Trophoblast cell (in vitro differentiated cells and primary cell): ENCODE results near the gene NCOR2.

ENCODE experiments used
- DNase-seq, 2 donors: peaks; one replicate each; pipeline ENCODE4 v3.0.0-alpha.2; 2016
- H2AFZ ChIP-seq: 2 replicates; pipeline ENCODE4 v1.6.1; 2013; ENCODE audit warnings: low read length, moderate library complexity, mild to moderate bottlenecking; ENCODE audit not compliant: insufficient read depth, poor library complexity
- H2AK5ac ChIP-seq: 2 replicates; pipeline ENCODE4 v1.6.1; 2013; ENCODE audit warnings: mild to moderate bottlenecking, low read length
- H2BK120ac ChIP-seq: 2 replicates; pipeline ENCODE4 v1.6.1; 2013; ENCODE audit warnings: low read length, mild to moderate bottlenecking, moderate library complexity; ENCODE audit not compliant: insufficient read depth, poor library complexity
- H2BK12ac ChIP-seq: 2 replicates; pipeline ENCODE4 v1.6.1; 2013; ENCODE audit warnings: mild to moderate bottlenecking, low read length, moderate library complexity
- H2BK5ac ChIP-seq: 2 replicates; pipeline ENCODE4 v1.6.1; 2013; ENCODE audit warnings: low read length, low read depth, moderate library complexity, mild to moderate bottlenecking; ENCODE audit not compliant: poor library complexity
- H3K14ac ChIP-seq: 2 replicates; pipeline ENCODE4 v1.6.1; 2013; ENCODE audit warnings: mild to moderate bottlenecking, low read length
- H3K18ac ChIP-seq: 2 replicates; pipeline ENCODE4 v1.6.1; 2013; ENCODE audit warnings: mild to moderate bottlenecking, low read length
- H3K23ac ChIP-seq: 2 replicates; pipeline ENCODE4 v1.6.1; 2013; ENCODE audit warnings: low read length
- H3K27ac ChIP-seq: 2 replicates; pipeline ENCODE4 v1.5.1; 2013; ENCODE audit warnings: low read depth, mild to moderate bottlenecking, inconsistent platforms, low read length, moderate library complexity
- H3K27me3 ChIP-seq: 2 replicates; pipeline ENCODE4 v1.6.1; 2013; ENCODE audit warnings: inconsistent platforms, mild to moderate bottlenecking, low read length, moderate library complexity; ENCODE audit not compliant: insufficient read depth
- H3K36me3 ChIP-seq, 2 experiments: 1 replicate in 1 of 2; 2 replicates in 1 of 2; pipeline ENCODE4 v1.6.1; 2013; ENCODE audit warnings: low read length in 2 of 2, mild to moderate bottlenecking in 2 of 2, moderate library complexity in 1 of 2; ENCODE audit not compliant: insufficient read depth in 2 of 2, control insufficient read depth in 1 of 2
- H3K4ac ChIP-seq: 2 replicates; pipeline ENCODE4 v1.6.1; 2013; ENCODE audit warnings: low read depth, mild to moderate bottlenecking, low read length, moderate library complexity
- H3K4me1 ChIP-seq, 2 experiments: 1 replicate in 1 of 2; 2 replicates in 1 of 2; pipeline ENCODE4 v1.6.1; 2013; ENCODE audit warnings: low read length in 2 of 2, mild to moderate bottlenecking in 2 of 2, moderate library complexity in 1 of 2; ENCODE audit not compliant: insufficient read depth in 2 of 2, control insufficient read depth in 1 of 2
- H3K4me2 ChIP-seq: 2 replicates; pipeline ENCODE4 v1.6.1; 2013; ENCODE audit warnings: inconsistent platforms, mild to moderate bottlenecking, low read length, moderate library complexity
- H3K4me3 ChIP-seq: 2 replicates; pipeline ENCODE4 v1.5.1; 2013; ENCODE audit warnings: mild to moderate bottlenecking, low read depth, low read length, inconsistent platforms
- H3K79me1 ChIP-seq: one replicate; pipeline ENCODE4 v1.6.1; 2013; ENCODE audit warnings: low read length
- H3K79me2 ChIP-seq: 2 replicates; pipeline ENCODE4 v1.6.1; 2013; ENCODE audit warnings: low read length, mild to moderate bottlenecking; ENCODE audit not compliant: control insufficient read depth, insufficient read depth, poor library complexity
- H3K9ac ChIP-seq: 2 replicates; pipeline ENCODE4 v1.6.1; 2013; ENCODE audit warnings: mild to moderate bottlenecking, low read length
- H3K9me3 ChIP-seq: 2 replicates; pipeline ENCODE4 v1.6.1; 2013; ENCODE audit warnings: low read depth, mild to moderate bottlenecking, control low read depth, inconsistent platforms, low read length; ENCODE audit not compliant: insufficient read depth
- H4K12ac ChIP-seq: 2 replicates; pipeline ENCODE4 v1.6.1; 2013; ENCODE audit warnings: low read depth, mild to moderate bottlenecking, low read length, moderate library complexity
- H4K8ac ChIP-seq: 2 replicates; pipeline ENCODE4 v1.6.1; 2013; ENCODE audit warnings: low read depth, mild to moderate bottlenecking, low read length, moderate library complexity
- H4K91ac ChIP-seq: one replicate; pipeline ENCODE4 v1.6.1; 2013; ENCODE audit warnings: low read depth, mild to moderate bottlenecking, low read length, moderate library complexity
- WGBS: extraction: QIAGEN DNeasy Blood & Tissue Kit; methylation state at CpG from one replicate; pipeline ENCODE4 v1.1.7; 2013; ENCODE audit warnings: missing lambda C conversion rate; ENCODE audit not compliant: insufficient read length, insufficient coverage; ENCODE audit errors: extremely low coverage; 5-methylcytosine and 5-hydroxymethylcytosine counted together

The NCOR2 gene

DNA sequence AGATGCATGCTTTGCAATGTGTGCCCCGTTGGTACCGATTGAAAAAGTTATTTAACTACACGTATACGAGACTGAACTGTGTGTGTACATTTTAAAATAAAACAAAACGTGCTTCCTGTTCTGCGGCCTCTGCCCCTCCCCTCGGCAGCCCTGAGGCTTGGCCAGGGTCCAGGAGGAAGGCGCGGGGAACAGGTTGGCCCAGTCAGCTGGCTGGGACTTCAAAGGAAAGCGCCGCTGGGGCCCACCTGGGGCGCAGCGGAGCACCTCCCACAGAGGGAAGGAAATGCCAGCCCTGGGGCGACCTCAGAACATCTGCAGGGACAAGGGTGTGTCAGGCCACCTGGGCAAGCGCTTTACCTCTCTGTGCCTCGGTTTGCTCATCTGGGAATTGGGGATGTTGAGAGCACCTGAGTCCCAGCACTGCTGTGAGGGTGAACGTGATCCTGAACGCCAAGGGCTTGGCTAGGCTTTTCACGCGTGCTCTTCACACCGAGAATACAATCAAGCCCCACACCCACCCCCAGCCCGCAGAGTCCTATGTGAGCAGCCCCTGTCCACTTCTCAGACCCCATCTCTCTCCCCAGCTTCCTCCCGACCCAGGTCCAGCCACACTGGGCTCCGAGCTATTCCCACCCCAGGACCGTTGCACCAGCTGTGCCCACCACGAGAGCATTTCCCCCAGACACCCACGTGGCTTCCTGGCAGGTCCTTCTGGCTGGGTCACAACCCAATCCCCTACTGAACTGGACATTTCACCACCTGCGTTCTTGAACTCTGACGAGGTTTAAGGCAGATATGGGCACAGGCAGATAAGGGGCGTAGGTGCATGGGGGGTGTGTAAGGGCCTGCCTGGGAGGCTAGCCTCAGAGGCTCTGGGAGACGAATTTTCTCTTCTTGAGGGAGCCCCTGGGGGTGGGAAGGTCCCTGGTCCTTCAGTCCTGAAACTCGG lies 41.9 kb upstream of the NCOR2 start:
- Histone ChIP-seq H4K91ac (no peak overlapping the region), H3K79me2 (no peaks in the 10 kb centered on the region), H3K27ac (no peak overlapping the region), H2BK12ac (no peak overlapping the region), H3K4ac (no peak overlapping the region), H3K9ac (no peak overlapping the region), H3K27me3 (no peaks in the 10 kb centered on the region), H2BK120ac (no peak overlapping the region), H4K12ac (no peak overlapping the region), H3K4me2 (no peak overlapping the region), H2AK5ac (no peak overlapping the region), H3K23ac (no peak overlapping the region), H2AFZ (no peak overlapping the region), H4K8ac (no peak overlapping the region), H3K14ac (no peak overlapping the region), H2BK5ac (no peak overlapping the region), H3K36me3 (no peaks in the 10 kb centered on the region), H3K4me3 (no peak overlapping the region), H3K4me1 (peaks cover 12 to 21% of the 10 kb centered on the region in 2 experiments), H3K9me3 (peaks cover 7% of the 10 kb centered on the region), H3K18ac (no peak overlapping the region), H3K79me1 (peaks cover 2% of the 10 kb centered on the region)
- DNase-seq = peak; percentile 91 to 94
- WGBS = no CpG with 5 or more reads among the region's 32 CpGs

DNA sequence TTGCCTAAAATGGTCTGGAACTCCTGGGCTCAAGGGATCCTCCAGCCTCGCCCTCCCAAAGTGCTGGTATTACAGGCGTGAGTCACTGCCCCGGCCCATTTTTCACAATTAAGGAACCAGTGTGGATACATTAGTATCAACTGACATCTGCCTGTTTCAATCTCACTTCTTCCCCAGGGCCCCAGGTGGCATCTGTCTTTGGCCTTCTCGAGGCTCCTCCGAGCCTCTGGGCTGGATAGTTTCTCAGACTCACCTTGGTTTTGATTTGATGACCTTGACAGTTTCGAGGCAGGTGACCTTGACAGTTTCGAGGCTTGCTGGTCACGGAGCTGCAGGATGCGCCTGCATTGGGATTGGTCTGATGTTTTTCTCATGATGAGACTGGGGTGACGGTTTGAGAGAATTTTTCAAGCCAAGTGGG lies 41.0 kb upstream of the NCOR2 start:
- H3K4me2 ChIP-seq = no peak overlapping the region
- no peak overlapping the region for H3K27ac ChIP-seq
- H2AK5ac ChIP-seq = no peak overlapping the region
- WGBS = no CpG with 5 or more reads among the region's 10 CpGs
- H3K79me2 ChIP-seq = no peaks in the 10 kb centered on the region
- H2BK12ac ChIP-seq = no peak overlapping the region
- no peak overlapping the region for H2BK120ac ChIP-seq
- H2AFZ ChIP-seq = no peak overlapping the region
- no peak overlapping the region for H3K14ac ChIP-seq
- H3K79me1 ChIP-seq = peaks cover 4% of the 10 kb centered on the region
- H4K91ac ChIP-seq = no peak overlapping the region
- H3K36me3 ChIP-seq = no peaks in the 10 kb centered on the region
- H3K9me3 ChIP-seq = peaks cover 5% of the 10 kb centered on the region
- no peak overlapping the region for H4K12ac ChIP-seq
- H4K8ac ChIP-seq = no peak overlapping the region
- H3K4ac ChIP-seq = no peak overlapping the region
- H3K18ac ChIP-seq = no peak overlapping the region
- H2BK5ac ChIP-seq = no peak overlapping the region
- H3K27me3 ChIP-seq = no peaks in the 10 kb centered on the region
- DNase-seq = peak; percentile 73 to 74
- no peak overlapping the region for H3K4me3 ChIP-seq
- H3K4me1 ChIP-seq = peaks cover 18 to 28% of the 10 kb centered on the region in 2 experiments
- no peak overlapping the region for H3K23ac ChIP-seq
- no peak overlapping the region for H3K9ac ChIP-seq

DNA sequence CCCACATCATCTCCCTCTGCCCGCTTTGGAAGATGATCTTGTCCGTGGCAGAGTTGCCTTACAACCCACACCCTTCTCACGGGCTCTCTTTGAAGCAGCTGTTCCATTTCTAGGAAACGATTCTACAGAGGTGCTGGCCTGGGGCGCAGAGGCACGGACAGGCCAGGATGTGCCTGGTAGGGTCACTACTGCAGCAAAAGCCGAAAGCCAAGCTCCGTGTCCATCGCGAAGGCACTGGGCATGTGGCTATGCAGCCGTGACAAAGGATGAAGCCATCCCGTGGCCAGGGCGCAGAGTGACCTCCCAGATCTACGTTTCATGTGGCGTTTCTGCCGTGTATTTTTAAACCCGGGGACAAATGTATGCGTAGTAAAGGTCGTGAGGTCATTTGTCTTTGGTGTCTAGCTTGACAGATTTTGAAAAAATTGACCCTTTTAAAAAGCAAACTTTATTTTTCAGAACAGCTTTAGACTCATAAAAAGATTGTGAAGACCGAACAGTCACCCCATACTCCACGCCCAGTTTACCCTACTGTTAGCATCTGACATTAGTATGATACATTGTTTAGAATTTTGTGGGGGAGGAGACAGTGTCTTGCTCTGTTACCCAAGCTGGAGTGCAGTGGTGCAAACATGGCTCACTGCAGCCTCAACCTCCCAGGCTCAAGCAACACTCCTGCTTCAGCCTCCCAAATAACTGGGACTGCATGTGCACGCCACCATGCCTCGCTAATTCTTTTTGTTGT lies 40.4 kb upstream of the NCOR2 start:
- Histone ChIP-seq H3K79me2 (no peaks in the 10 kb centered on the region), H3K4me3 (no peak overlapping the region), H4K91ac (no peak overlapping the region), H3K9me3 (peaks cover 5% of the 10 kb centered on the region), H3K4ac (no peak overlapping the region), H4K12ac (no peak overlapping the region), H3K4me1 (peaks cover 24 to 33% of the 10 kb centered on the region in 2 experiments), H3K9ac (no peak overlapping the region), H3K36me3 (no peaks in the 10 kb centered on the region), H3K79me1 (peaks cover 8% of the 10 kb centered on the region), H4K8ac (no peak overlapping the region), H2BK120ac (no peak overlapping the region), H2AK5ac (no peak overlapping the region), H3K14ac (no peak overlapping the region), H2AFZ (no peak overlapping the region), H3K23ac (no peak overlapping the region), H3K18ac (no peak overlapping the region), H2BK5ac (no peak overlapping the region), H3K4me2 (no peak overlapping the region), H3K27me3 (no peaks in the 10 kb centered on the region), H3K27ac (no peak overlapping the region), H2BK12ac (no peak overlapping the region)
- no peak for DNase-seq
- WGBS = no CpG with 5 or more reads among the region's 23 CpGs

DNA sequence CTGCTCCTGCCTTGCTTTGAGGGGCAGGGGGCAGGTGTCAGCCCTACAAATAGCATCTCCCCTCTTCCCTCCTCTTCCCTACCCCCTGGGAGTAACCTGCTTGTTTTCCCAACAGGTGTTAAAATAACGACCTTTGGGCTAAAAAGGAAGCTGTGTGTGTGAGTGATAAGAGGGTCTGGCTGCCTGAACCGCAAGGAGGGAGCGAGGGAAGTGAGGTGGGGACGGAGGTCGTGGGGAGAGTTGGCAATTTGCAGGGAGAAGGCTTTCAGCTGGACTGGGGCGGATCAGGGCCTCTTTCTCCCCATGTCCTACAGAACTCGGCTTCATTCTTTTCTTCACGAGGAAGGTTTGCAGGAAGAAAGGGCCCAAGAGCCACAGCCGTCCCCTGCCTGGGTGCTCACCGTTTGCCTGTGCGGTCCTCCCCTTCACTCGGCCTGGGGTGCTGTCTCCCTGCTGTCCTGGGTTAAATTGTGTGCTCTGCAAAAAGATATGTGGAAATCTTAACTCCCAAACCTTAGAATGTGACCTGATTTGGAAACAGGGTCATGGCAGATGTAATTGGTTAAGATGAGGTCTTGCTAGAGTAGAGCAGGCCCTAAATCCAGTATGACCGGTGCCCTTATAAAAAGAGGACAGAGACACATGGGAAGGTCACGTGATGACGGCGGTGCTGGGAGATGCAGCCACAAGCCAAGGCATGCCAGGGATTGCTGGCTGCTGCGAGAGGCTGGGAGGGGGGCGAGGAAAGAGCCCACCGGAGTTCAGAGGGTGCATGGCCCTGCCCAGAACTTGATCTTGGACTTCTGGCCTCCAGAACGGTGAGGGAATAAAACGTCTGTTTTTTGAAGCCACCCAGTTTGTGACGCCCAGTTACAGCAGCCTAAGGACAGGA lies 38.7 kb upstream of the NCOR2 start:
- H3K9me3 ChIP-seq = peaks cover 3% of the 10 kb centered on the region
- no peak overlapping the region for H3K27ac ChIP-seq
- H3K36me3 ChIP-seq = no peaks in the 10 kb centered on the region
- H4K12ac ChIP-seq = no peak overlapping the region
- WGBS = no CpG with 5 or more reads among the region's 22 CpGs
- H3K23ac ChIP-seq = no peak overlapping the region
- H2BK5ac ChIP-seq = no peak overlapping the region
- no peak overlapping the region for H3K4me2 ChIP-seq
- H4K91ac ChIP-seq = no peak overlapping the region
- no peak overlapping the region for H3K18ac ChIP-seq
- H2BK12ac ChIP-seq = no peak overlapping the region
- no peak overlapping the region for H4K8ac ChIP-seq
- no peak overlapping the region for H3K4me3 ChIP-seq
- H2AFZ ChIP-seq = no peak overlapping the region
- peaks cover 8% of the 10 kb centered on the region for H3K79me1 ChIP-seq
- H3K9ac ChIP-seq = no peak overlapping the region
- no peak overlapping the region for H2BK120ac ChIP-seq
- H3K79me2 ChIP-seq = no peaks in the 10 kb centered on the region
- peaks cover 24 to 33% of the 10 kb centered on the region in 2 experiments for H3K4me1 ChIP-seq
- H3K27me3 ChIP-seq = no peaks in the 10 kb centered on the region
- peak overlapping the region; percentile 28 for H2AK5ac ChIP-seq
- no peak overlapping the region for H3K4ac ChIP-seq
- H3K14ac ChIP-seq = no peak overlapping the region
- DNase-seq = no peak
